K562 (cell line): ENCODE results near the gene MAN2B1. TPM values are rescaled to one million over a fixed set of nuclear protein-coding genes. Genes with fewer than 3 reads are reported as not detected.
A peak's percentile ranks its signal among the peaks of the same experiment; 100 is the strongest.

Experiments
- BCL6 ChIP-seq: fragments of 250-450 bp; sonication (Bioruptor Pico); IDR thresholded peaks from 2 replicates; pipeline ENCODE4 v1.4.0; 2020
- CHCHD3 ChIP-seq: fragments of 250-450 bp; sonication (Bioruptor Pico); IDR thresholded peaks from 2 replicates; pipeline ENCODE4 v2.1.2; 2022; ENCODE audit warnings: mild to moderate bottlenecking
- FOXJ3 ChIP-seq: sonication (generic); formaldehyde crosslinking; IDR thresholded peaks from 2 replicates; pipeline ENCODE4 v1.4.0; 2020; ENCODE audit warnings: mild to moderate bottlenecking, missing genetic modification reagents
- FOXK1 ChIP-seq: sonication (generic); formaldehyde crosslinking; IDR thresholded peaks from 2 replicates; pipeline ENCODE4 v1.8.0; 2022; ENCODE audit warnings: missing genetic modification reagents, mild to moderate bottlenecking, borderline replicate concordance
- GABPB1 ChIP-seq: sonication (generic); formaldehyde crosslinking; IDR thresholded peaks from 2 replicates; pipeline ENCODE4 v1.8.0; 2022; ENCODE audit warnings: mild to moderate bottlenecking, missing genetic modification reagents
- HNRNPLL ChIP-seq: fragments of 200-400 bp; formaldehyde crosslinking; IDR thresholded peaks from 2 replicates; pipeline ENCODE4 v1.6.1; 2017; ENCODE audit warnings: low read length, low read depth, mild to moderate bottlenecking; ENCODE audit not compliant: poor library complexity, severe bottlenecking
- MEIS2 ChIP-seq: fragments of 450-650 bp; IDR thresholded peaks from 2 replicates; pipeline ENCODE4 v1.6.1; 2014; ENCODE audit warnings: mild to moderate bottlenecking; ENCODE audit not compliant: partially characterized antibody
- MTA2 ChIP-seq: fragments of 450-650 bp; IDR thresholded peaks from 2 replicates; pipeline ENCODE4 v1.6.1; 2016; ENCODE audit warnings: low read depth
- MTF1 ChIP-seq: fragments of 250-450 bp; sonication (Bioruptor Pico); IDR thresholded peaks from 2 replicates; pipeline ENCODE4 v1.9.0; 2021; ENCODE audit warnings: moderate library complexity, mild to moderate bottlenecking, inconsistent platforms, borderline replicate concordance
- NFE2 ChIP-seq: IDR thresholded peaks from 2 replicates; pipeline ENCODE4 v1.6.1; 2014; ENCODE audit warnings: antibody characterized with exemption, low read depth
- NFE2L1 ChIP-seq: fragments of 450-650 bp; IDR thresholded peaks from 2 replicates; pipeline ENCODE4 v1.6.1; 2016; ENCODE audit warnings: missing genetic modification characterization, low read depth, mild to moderate bottlenecking, missing compliant biosample characterization, moderate library complexity, borderline replicate concordance
- NFYB ChIP-seq: IDR thresholded peaks from 2 replicates; pipeline ENCODE4 v1.6.1; 2011; ENCODE audit warnings: mild to moderate bottlenecking, moderate library complexity; ENCODE audit not compliant: insufficient read length; ENCODE audit errors: extremely low read depth
- POLR2B ChIP-seq: fragments of 450-650 bp; IDR thresholded peaks from 2 replicates; pipeline ENCODE4 v1.6.1; 2018; ENCODE audit warnings: low read depth; ENCODE audit not compliant: partially characterized antibody
- PTBP1 ChIP-seq: fragments of 200-400 bp; formaldehyde crosslinking; IDR thresholded peaks from 2 replicates; pipeline ENCODE4 v1.6.1; 2017; ENCODE audit warnings: low read depth, low read length
- PYGO2 ChIP-seq: fragments of 450-650 bp; IDR thresholded peaks from 2 replicates; pipeline ENCODE4 v1.6.1; 2016; ENCODE audit warnings: mild to moderate bottlenecking, missing genetic modification characterization, moderate library complexity, missing compliant biosample characterization
- RBM39 ChIP-seq: fragments of 200-400 bp; formaldehyde crosslinking; optimal IDR thresholded peaks from 2 replicates; pipeline ENCODE3; 2018; ENCODE audit warnings: low read depth, low read length
- SMARCA4 ChIP-seq: fragments of 450-650 bp; IDR thresholded peaks from 2 replicates; pipeline ENCODE4 v1.6.1; 2016
- U2AF1 ChIP-seq: fragments of 200-400 bp; formaldehyde crosslinking; optimal IDR thresholded peaks from 2 replicates; pipeline ENCODE3; 2017; ENCODE audit warnings: mild to moderate bottlenecking, low read depth, low read length, moderate library complexity
- ZKSCAN3 ChIP-seq: fragments of 250-450 bp; sonication (Bioruptor Pico); IDR thresholded peaks from 2 replicates; pipeline ENCODE4 v1.4.0; 2020
- ZNF518B ChIP-seq: fragments of 250-450 bp; sonication (Bioruptor Pico); IDR thresholded peaks from 2 replicates; pipeline ENCODE4 v1.5.0; 2021; ENCODE audit warnings: mild to moderate bottlenecking, moderate library complexity
- polyA plus RNA-seq, 8 experiments: library from polyadenylated mRNA; depleted of rRNA in 4 of 8; stranded (reverse) in 5 of 8; unstranded in 3 of 8; fragments of >200 nt; fragmentation: Nextera tagmentation in 2 of 8; fragmentation: Illumina TruSeq in 1 of 8; extraction: Ambion mirVana in 2 of 8; extraction: Trizol in 1 of 8; gene quantifications; 2 replicates each; pipeline versions ENCODE4 v1.2.1 to v1.2.3, GENCODE V29; 2011 to 2014; ENCODE audit warnings: inconsistent platforms in 1 of 8, missing spikeins in 1 of 8
- total RNA-seq, 7 experiments: library from RNA; depleted of rRNA in 6 of 7; stranded (reverse); fragments of >200 nt in 6 of 7; fragmentation: Illumina TruSeq in 2 of 7; extraction: Trizol in 2 of 7; gene quantifications; 2 replicates each; pipeline versions ENCODE4 v1.2.1 to v1.2.3, GENCODE V29; 2011 to 2021; ENCODE audit warnings: low replicate concordance in 1 of 7
- TF ChIP-seq, protein P1 (sequence below): sonication (generic); formaldehyde crosslinking; IDR thresholded peaks from 2 replicates; pipeline ENCODE4 v1.8.0; 2022; ENCODE audit warnings: missing genetic modification reagents, mild to moderate bottlenecking, borderline replicate concordance
- TF ChIP-seq, protein P2 (sequence below): fragments of 250-450 bp; sonication (Bioruptor Pico); IDR thresholded peaks from 2 replicates; pipeline ENCODE4 v1.5.0; 2021
- TF ChIP-seq, protein P3 (sequence below): fragments of 450-650 bp; conservative IDR thresholded peaks from 2 replicates; pipeline ENCODE4 v1.6.1; 2016; ENCODE audit warnings: missing genetic modification characterization, low read depth, mild to moderate bottlenecking, control low read depth, missing compliant biosample characterization

The MAN2B1 gene
- total and polyA plus RNA-seq, 9 of the 15 experiments (the other 6 are each of a cell fraction or from before 2014, with no cell fraction given) = 0.59 to 33.8 (median 11.4) TPM

DNA sequence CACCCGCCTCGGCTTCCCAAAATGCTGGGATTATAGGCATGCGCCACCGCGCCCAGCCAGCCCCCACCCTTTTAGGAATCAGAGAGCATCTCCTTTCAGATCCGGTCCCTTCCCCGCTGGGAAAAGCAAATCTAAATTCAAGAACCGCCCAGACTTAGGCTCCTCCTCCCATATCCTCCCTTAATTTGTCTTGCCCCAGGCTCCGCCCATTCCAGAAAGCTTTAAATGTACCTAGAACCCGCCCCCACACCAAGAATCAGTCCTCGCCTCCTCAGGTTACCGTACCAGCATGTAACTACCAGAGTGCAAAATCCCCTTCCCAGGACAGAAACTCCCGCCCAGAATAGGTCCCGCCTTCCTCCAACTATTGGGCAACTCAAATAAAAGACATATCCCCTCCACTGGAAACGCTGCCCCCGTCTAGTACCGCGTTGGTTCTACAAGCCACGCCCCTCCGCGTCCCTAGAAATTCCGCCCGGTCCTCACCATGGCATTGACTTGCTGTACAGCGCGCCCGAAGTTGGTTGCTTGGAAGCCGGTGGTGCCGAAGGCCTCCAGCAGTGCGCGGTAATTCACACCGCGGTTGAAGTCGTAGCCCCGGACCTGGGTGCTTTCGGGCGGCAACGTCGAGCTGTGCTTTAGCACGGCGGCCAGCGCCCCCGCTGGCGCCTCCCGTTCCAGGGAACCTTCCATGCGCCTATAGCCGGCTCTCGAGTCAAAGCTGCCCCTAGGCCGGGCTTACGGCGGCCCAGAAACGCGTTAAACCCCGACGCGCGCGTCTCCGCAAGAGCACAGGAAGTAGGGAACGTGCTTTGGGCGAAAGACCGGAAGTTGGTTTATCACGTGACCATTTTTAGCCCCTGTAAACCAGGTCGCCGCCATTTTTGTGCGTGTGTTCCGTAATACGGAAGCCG lies 14.8 kb upstream of the MAN2B1 start, which contains the start of gene DHPS (continued):
- TF ChIP-seq POLR2B (peak; percentile 75), NFE2 (no peak), U2AF1 (no peak), MTA2 (no peak), CHCHD3 (CRISPR knock-in tag) (no peak), BCL6 (CRISPR knock-in tag) (peak; percentile 34; the same call in 1 of the 2 replicates), FOXK1 (CRISPR knock-in tag) (peak; percentile 96; the same call in 1 of the 2 replicates), FOXJ3 (CRISPR knock-in tag) (no peak), MEIS2 (peak; percentile 51), NFE2L1 (no peak), MTF1 (CRISPR knock-in tag) (no peak), SMARCA4 (no peak), HNRNPLL (peak; percentile 12), PYGO2 (no peak), RBM39 (no peak), ZNF518B (no peak), ZKSCAN3 (CRISPR knock-in tag) (no peak), PTBP1 (no peak), NFYB (no peak), GABPB1 (peak; percentile 93)
- TF ChIP-seq, protein P1, sequence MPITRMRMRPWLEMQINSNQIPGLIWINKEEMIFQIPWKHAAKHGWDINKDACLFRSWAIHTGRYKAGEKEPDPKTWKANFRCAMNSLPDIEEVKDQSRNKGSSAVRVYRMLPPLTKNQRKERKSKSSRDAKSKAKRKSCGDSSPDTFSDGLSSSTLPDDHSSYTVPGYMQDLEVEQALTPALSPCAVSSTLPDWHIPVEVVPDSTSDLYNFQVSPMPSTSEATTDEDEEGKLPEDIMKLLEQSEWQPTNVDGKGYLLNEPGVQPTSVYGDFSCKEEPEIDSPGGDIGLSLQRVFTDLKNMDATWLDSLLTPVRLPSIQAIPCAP (CRISPR knock-in tag) = no peak
- TF ChIP-seq, protein P2, sequence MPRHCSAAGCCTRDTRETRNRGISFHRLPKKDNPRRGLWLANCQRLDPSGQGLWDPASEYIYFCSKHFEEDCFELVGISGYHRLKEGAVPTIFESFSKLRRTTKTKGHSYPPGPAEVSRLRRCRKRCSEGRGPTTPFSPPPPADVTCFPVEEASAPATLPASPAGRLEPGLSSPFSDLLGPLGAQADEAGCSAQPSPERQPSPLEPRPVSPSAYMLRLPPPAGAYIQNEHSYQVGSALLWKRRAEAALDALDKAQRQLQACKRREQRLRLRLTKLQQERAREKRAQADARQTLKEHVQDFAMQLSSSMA (CRISPR knock-in tag) = no peak
- TF ChIP-seq, protein P3, sequence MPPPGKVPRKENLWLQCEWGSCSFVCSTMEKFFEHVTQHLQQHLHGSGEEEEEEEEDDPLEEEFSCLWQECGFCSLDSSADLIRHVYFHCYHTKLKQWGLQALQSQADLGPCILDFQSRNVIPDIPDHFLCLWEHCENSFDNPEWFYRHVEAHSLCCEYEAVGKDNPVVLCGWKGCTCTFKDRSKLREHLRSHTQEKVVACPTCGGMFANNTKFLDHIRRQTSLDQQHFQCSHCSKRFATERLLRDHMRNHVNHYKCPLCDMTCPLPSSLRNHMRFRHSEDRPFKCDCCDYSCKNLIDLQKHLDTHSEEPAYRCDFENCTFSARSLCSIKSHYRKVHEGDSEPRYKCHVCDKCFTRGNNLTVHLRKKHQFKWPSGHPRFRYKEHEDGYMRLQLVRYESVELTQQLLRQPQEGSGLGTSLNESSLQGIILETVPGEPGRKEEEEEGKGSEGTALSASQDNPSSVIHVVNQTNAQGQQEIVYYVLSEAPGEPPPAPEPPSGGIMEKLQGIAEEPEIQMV (tag) = no peak
